ES-I3 (cell line): Measurements from ENCODE around the gene RLBP1.
"Not testable (repeated sequence)": the region's sequence is repeated elsewhere in the genome, so short reads cannot be mapped to it uniquely, and the experiment has no call there.

ENCODE experiments used
- H3K36me3 ChIP-seq: 2 replicates; pipeline ENCODE4 v1.6.1; 2013; ENCODE audit warnings: mild to moderate bottlenecking, low read length, control low read depth, moderate library complexity; ENCODE audit not compliant: insufficient read depth
- H3K4me1 ChIP-seq: 2 replicates; pipeline ENCODE4 v1.6.1; 2013; ENCODE audit warnings: mild to moderate bottlenecking, control low read depth, low read length; ENCODE audit not compliant: insufficient read depth
- H3K9ac ChIP-seq: 2 replicates; pipeline ENCODE4 v1.6.1; 2013; ENCODE audit warnings: low read depth, mild to moderate bottlenecking, low read length, moderate library complexity
- H3K9me3 ChIP-seq: 2 replicates; pipeline ENCODE4 v1.6.1; 2013; ENCODE audit warnings: mild to moderate bottlenecking, low read length, moderate library complexity; ENCODE audit not compliant: control insufficient read depth, insufficient read depth

RLBP1 gene

DNA sequence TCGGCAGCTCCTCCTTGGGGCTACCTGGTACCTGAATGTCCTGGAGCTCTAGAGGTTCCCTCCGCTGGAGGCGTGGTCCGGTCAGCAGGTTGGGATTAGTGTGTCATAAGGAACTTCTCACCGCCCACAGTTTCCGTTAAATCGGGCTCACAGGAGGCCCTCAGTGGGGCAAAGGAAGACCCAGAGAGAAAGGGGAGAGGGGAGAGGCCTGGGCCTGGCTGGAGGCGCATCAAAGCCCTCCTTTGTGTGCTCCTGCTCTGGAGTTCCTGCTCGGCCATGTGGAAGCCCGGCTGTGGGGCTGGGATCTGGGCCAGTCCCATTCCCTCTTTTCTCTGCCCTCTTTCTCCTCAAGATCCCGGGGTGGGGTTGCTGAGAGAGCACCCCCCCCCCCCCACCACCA is at the start of gene RLBP1:
RLBP1 (minus strand) TSS at position 37 of the 400 bp plus-strand sequence. CDS start 2,604 bp downstream, outside the sequence.
- Histone ChIP-seq H3K36me3 (no peaks in the 10 kb centered on the region), H3K9ac (no peak within 1 kb of the TSS), H3K9me3 (no peaks in the 10 kb centered on the region), H3K4me1 (no peaks in the 10 kb centered on the region)

- H3K4me1 ChIP-seq, H3K9ac ChIP-seq, H3K9me3 ChIP-seq: not testable (repeated sequence)
- H3K36me3 ChIP-seq: peaks cover 11% of the 10 kb centered on the region; the same call in 1 of the 2 replicates
These were observed 28.8 kb upstream of the RLBP1 start for GRCh38 chr15:89250142-89250541.

DNA sequence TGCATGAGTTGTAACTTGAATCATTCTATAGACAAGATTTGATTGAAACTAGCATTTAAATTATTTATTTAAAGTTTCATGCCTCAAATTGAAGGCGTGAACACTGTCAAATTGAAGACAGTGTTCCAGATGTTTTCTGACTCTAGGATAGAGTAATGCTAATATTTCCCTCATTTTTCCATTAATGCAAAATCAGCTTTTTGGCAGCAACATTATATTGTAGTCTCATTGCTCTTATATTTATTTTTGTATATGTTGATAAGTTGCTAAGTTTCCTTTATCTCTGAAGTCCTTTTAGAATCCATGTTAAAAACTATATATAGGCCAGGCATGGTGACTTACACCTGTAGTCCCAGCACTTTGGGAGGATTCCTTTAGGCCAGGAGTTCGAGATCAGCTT is 27.2 kb upstream of the RLBP1 start:
- Histone ChIP-seq H3K9ac (no peak overlapping the region), H3K4me1 (peaks cover 4% of the 10 kb centered on the region; the same call in 1 of the 2 replicates), H3K36me3 (peaks cover 5% of the 10 kb centered on the region; the same call in 1 of the 2 replicates)

DNA sequence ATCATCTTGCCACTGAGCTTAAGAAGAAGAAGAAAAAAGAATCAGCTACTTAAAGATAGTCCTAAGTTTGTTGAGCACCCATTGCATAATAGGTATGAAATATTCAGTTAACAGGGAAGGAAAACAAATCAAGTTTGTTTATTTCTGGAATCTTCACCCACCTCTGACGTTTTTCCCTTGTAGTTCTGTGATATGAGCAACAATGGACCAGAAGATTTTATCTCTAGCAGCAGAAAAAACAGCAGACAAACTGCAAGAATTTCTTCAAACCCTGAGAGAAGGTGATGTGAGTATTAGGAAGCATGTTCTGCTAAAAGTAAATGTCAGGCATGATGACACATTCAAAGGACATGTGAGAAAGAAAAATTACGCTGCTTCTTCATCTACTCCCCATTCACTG is 26.1 kb upstream of the RLBP1 start:
- H3K36me3 ChIP-seq: peaks cover 5% of the 10 kb centered on the region; the same call in 1 of the 2 replicates
- H3K9me3 ChIP-seq: no peaks in the 10 kb centered on the region
- peaks cover 4% of the 10 kb centered on the region; the same call in 1 of the 2 replicates for H3K4me1 ChIP-seq
- no peak overlapping the region for H3K9ac ChIP-seq

More for the DNA sequence above, 27.2 kb upstream of the RLBP1 start:
- no peaks in the 10 kb centered on the region for H3K9me3 ChIP-seq

GRCh38 chr15:89244574-89244903 is 23.2 kb upstream of the RLBP1 start:
- peaks cover under 1% of the 10 kb centered on the region; the same call in 1 of the 2 replicates for H3K9me3 ChIP-seq
- H3K9ac ChIP-seq: peak overlapping the region; percentile 96
- H3K4me1 ChIP-seq: peaks cover 4% of the 10 kb centered on the region; the same call in 1 of the 2 replicates
- H3K36me3 ChIP-seq: peaks cover 5% of the 10 kb centered on the region; the same call in 1 of the 2 replicates

DNA sequence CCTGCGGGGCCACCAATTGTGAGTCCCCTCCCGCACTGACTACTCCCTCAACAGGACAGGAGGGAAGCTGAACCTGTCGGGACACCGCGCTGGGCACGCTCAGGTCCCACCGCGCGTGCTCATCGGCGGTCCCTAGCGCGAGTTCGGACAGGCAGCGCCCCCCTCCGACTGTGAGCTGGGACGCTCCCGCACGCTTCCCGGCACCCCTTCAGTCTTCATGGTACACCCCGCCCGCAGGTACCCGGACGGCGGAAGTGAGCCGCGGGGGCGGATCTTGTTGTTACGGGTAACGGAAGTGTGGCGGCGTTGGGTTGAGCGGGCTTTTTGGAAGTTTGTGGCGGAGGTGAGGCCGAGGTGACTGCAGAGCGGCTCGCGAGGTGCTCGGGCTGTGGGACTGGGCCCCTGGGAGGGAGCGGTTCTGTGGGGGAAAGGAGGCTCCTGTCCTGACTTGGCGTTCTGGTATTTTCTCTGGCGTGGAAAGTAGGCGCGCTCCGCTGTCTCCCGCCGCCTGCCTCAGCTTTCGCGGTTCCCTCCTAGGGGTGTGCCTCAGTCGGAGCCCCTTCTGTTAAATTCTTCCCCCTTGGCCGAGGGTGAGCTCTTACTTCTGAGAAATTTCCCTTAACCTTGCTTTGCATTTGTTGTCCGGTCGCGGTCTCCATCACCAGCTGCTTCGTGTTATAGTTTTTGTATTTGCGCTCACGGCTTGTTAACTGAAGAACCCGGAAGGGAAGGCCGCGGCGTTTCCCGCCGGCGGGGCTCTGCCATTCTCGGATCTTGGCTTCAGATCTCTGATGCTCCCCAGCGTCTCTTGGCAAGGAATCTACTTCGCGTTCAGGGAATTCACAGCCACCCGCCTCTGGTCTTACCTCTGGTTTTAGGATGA is 22.6 kb upstream of the RLBP1 start, which contains the start of gene FANCI:
FANCI (plus strand) TSS at position 289 of the 883 bp plus-strand sequence. CDS start 3,669 bp downstream, outside the sequence.
- Histone ChIP-seq H3K4me1 (peaks cover 4% of the 10 kb centered on the region; the same call in 1 of the 2 replicates), H3K36me3 (no peaks in the 10 kb centered on the region), H3K9me3 (peaks cover 5% of the 10 kb centered on the region), H3K9ac (peak within 1 kb of the TSS; percentile 96)

GRCh38 chr15:89243046-89243690 is 21.8 kb upstream of the RLBP1 start:
- Histone ChIP-seq H3K9me3 (peaks cover 5% of the 10 kb centered on the region), H3K36me3 (no peaks in the 10 kb centered on the region), H3K4me1 (peaks cover 4% of the 10 kb centered on the region; the same call in 1 of the 2 replicates), H3K9ac (peak overlapping the region; percentile 96)

GRCh38 chr15:89239883-89240810 is 18.8 kb upstream of the RLBP1 start:
- H3K36me3 ChIP-seq, H3K4me1 ChIP-seq, H3K9ac ChIP-seq, H3K9me3 ChIP-seq: not testable (repeated sequence)

GRCh38 chr15:89231832-89232231 is 10.5 kb upstream of the RLBP1 start:
- Histone ChIP-seq H3K9ac (no peak overlapping the region), H3K9me3 (no peaks in the 10 kb centered on the region; the same call in 1 of the 2 replicates), H3K4me1 (no peaks in the 10 kb centered on the region), H3K36me3 (no peaks in the 10 kb centered on the region)

GRCh38 chr15:89230277-89230676 is 8.9 kb upstream of the RLBP1 start:
- no peaks in the 10 kb centered on the region for H3K4me1 ChIP-seq
- H3K36me3 ChIP-seq: no peaks in the 10 kb centered on the region
- no peaks in the 10 kb centered on the region; the same call in 1 of the 2 replicates for H3K9me3 ChIP-seq
- no peak overlapping the region for H3K9ac ChIP-seq

GRCh38 chr15:89227425-89227824 is 6.0 kb upstream of the RLBP1 start:
- Histone ChIP-seq H3K4me1 (no peaks in the 10 kb centered on the region), H3K9me3 (no peaks in the 10 kb centered on the region), H3K36me3 (no peaks in the 10 kb centered on the region), H3K9ac (no peak overlapping the region)

- Histone ChIP-seq H3K4me1 (no peaks in the 10 kb centered on the region), H3K9ac (no peak overlapping the region), H3K9me3 (no peaks in the 10 kb centered on the region), H3K36me3 (no peaks in the 10 kb centered on the region)
These were observed 5.2 kb upstream of the RLBP1 start for GRCh38 chr15:89226359-89227221.

DNA sequence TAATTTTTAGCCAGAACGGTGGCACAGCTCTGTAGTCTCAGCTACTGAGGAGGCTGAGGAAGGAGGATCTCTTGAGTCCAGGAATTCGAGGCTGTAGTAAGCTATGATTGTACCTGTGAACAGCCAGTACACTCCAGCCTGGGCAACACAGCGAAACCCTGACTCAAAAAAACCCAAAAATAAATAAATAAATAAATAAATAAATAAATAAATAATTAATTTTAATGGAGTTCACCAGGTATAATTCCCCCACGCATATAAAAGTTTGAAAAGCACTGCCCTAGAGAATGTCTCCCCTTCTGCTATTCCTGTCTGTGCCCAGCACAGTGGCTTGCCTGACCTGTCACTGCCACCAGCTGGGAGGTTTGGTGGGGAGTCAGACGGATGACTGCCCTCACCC is 4.2 kb upstream of the RLBP1 start:
- H3K36me3 ChIP-seq: no peaks in the 10 kb centered on the region
- no peak overlapping the region for H3K9ac ChIP-seq
- no peaks in the 10 kb centered on the region for H3K9me3 ChIP-seq
- no peaks in the 10 kb centered on the region for H3K4me1 ChIP-seq
